H1 (cell line): ENCODE data around the gene FHIT.

ENCODE experiments used
- CEBPB ChIP-seq: IDR thresholded peaks from 2 replicates; pipeline ENCODE4 v1.6.1; 2012; ENCODE audit warnings: low read depth, low read length
- EP300 ChIP-seq, 2 experiments: IDR thresholded peaks; 1 replicate in 1 of 2; 2 replicates in 1 of 2; pipeline ENCODE4 v1.6.1; 2011 to 2012; ENCODE audit warnings: low read depth in 2 of 2, low read length in 2 of 2, mild to moderate bottlenecking in 2 of 2, borderline replicate concordance in 1 of 2, inconsistent platforms in 1 of 2, moderate library complexity in 1 of 2
- POLR2A ChIP-seq, 2 experiments: IDR thresholded peaks; 1 replicate in 1 of 2; 2 replicates in 1 of 2; pipeline ENCODE4 v1.6.1; 2011; ENCODE audit warnings: low read depth in 2 of 2, low read length in 2 of 2, mild to moderate bottlenecking in 2 of 2; ENCODE audit errors: control extremely low read depth in 1 of 2
- RAD21 ChIP-seq, 2 experiments: IDR thresholded peaks in 1 of 2; conservative IDR thresholded peaks in 1 of 2; 2 replicates each; pipeline ENCODE4 v1.6.1; 2011; ENCODE audit warnings: low read depth in 2 of 2, low read length in 2 of 2, improper control_type of control experiment in 1 of 2, inconsistent platforms in 1 of 2, mild to moderate bottlenecking in 1 of 2, moderate library complexity in 1 of 2
- TF ChIP-seq, protein P1 (sequence below), 3 experiments: IDR thresholded peaks; 1 replicate in 2 of 3; 2 replicates in 1 of 3; pipeline versions ENCODE4 v1.5.1 to v1.6.1; 2011; ENCODE audit warnings: low read length in 3 of 3, mild to moderate bottlenecking in 3 of 3, inconsistent platforms in 2 of 3, low read depth in 1 of 3, moderate library complexity in 1 of 3; ENCODE audit not compliant: insufficient read depth in 1 of 3; ENCODE audit errors: control extremely low read depth in 1 of 3
- TF ChIP-seq, protein P2 (sequence below): IDR thresholded peaks from 2 replicates; pipeline ENCODE4 v1.6.1; 2012; ENCODE audit warnings: inconsistent platforms

DNA sequence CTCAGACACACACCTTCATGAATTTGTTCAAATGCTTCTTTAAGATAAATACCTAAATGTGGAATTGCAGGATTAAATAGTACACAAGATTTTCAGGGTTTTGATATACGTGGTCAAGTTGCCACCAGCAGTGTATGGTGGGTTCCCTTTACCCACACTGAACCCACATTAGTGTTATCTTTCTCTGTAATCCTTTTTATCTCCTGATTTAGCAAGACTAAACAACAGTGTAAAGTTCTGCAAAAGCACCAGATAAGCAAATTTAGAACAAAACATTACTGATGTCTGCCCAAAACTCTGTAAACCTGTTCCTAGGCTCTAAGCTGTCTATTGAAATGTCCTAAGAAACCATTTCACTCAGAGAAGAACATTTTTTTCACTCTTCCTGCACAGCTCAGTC, 352.9 kb downstream of the FHIT start:
- no peak for TF ChIP-seq POLR2A (IDR thresholded peaks at IDR 0.05; ENCODE audit: control extremely low read depth in 1 of 2, low read depth in 2 of 2, low read length in 2 of 2)
- no peak for TF ChIP-seq EP300 (IDR thresholded peaks at IDR 0.05; ENCODE audit: borderline replicate concordance in 1 of 2, low read depth in 2 of 2, low read length in 2 of 2)
- TF ChIP-seq CEBPB, result no peak
- TF ChIP-seq, protein P1, sequence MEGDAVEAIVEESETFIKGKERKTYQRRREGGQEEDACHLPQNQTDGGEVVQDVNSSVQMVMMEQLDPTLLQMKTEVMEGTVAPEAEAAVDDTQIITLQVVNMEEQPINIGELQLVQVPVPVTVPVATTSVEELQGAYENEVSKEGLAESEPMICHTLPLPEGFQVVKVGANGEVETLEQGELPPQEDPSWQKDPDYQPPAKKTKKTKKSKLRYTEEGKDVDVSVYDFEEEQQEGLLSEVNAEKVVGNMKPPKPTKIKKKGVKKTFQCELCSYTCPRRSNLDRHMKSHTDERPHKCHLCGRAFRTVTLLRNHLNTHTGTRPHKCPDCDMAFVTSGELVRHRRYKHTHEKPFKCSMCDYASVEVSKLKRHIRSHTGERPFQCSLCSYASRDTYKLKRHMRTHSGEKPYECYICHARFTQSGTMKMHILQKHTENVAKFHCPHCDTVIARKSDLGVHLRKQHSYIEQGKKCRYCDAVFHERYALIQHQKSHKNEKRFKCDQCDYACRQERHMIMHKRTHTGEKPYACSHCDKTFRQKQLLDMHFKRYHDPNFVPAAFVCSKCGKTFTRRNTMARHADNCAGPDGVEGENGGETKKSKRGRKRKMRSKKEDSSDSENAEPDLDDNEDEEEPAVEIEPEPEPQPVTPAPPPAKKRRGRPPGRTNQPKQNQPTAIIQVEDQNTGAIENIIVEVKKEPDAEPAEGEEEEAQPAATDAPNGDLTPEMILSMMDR (IDR thresholded peaks at IDR 0.05; ENCODE audit: control extremely low read depth in 1 of 3, insufficient read depth in 1 of 3, low read depth in 1 of 3, low read length in 3 of 3), result no peak
- TF ChIP-seq RAD21 (IDR thresholded peaks at IDR 0.05 in 1 of 2, conservative IDR thresholded peaks at IDR 0.05 in 1 of 2; ENCODE audit: low read depth in 2 of 2, low read length in 2 of 2), result no peak
- TF ChIP-seq, protein P2, sequence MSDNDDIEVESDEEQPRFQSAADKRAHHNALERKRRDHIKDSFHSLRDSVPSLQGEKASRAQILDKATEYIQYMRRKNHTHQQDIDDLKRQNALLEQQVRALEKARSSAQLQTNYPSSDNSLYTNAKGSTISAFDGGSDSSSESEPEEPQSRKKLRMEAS, result no peak
